Lower lobe of right lung (tissue), 2 donors: ENCODE results near the gene ACKR3. TPM values are rescaled to one million over a fixed set of nuclear protein-coding genes. Genes with fewer than 3 reads are reported as not detected.

Source experiments
- ATAC-seq, 2 donors: fragments of 200-7000 bp; cut with Tn5 transposase; one replicate each; pipeline ENCODE4 v1.9.1; 2020 to 2022; ENCODE audit warnings: mild to moderate bottlenecking in 2 of 2, moderate library complexity in 2 of 2
- DNase-seq: peaks from one replicate; pipeline ENCODE4 v3.0.0-alpha.2; 2020
- H3K27ac ChIP-seq: fragments of 200-600 bp; one replicate; pipeline ENCODE4 v1.8.0; 2022
- H3K27me3 ChIP-seq: fragments of 200-600 bp; one replicate; pipeline ENCODE4 v1.8.0; 2022; ENCODE audit warnings: low read depth
- H3K36me3 ChIP-seq: fragments of 200-600 bp; one replicate; pipeline ENCODE4 v1.8.0; 2022; ENCODE audit warnings: mild to moderate bottlenecking
- H3K4me1 ChIP-seq: fragments of 200-600 bp; one replicate; pipeline ENCODE4 v1.8.0; 2022
- H3K4me3 ChIP-seq: fragments of 200-600 bp; one replicate; pipeline ENCODE4 v1.8.0; 2022; ENCODE audit warnings: mild to moderate bottlenecking
- H3K9me3 ChIP-seq: fragments of 200-600 bp; one replicate; pipeline ENCODE4 v1.8.0; 2022
- intact Hi-C: fragments of 100-400 bp; cut with DNase I; formaldehyde crosslinking; loops from one replicate; pipeline ENCODE4 v1.11.0; 2022
- total RNA-seq: library from RNA; stranded (reverse); fragmentation: NEBNext Ultra II Directional; extraction: Animal tissue kit (Norgen Biotek cat#: 25700); gene quantifications from one replicate; pipeline ENCODE4 v1.2.1, GENCODE V29; 2021
- TF ChIP-seq, protein P1 (sequence below): fragments of 200-600 bp; IDR thresholded peaks from one replicate; pipeline ENCODE4 v1.8.0; 2022; ENCODE audit warnings: antibody characterized with exemption, mild to moderate bottlenecking
- donor health status: DM: no; HTN: yes; CAD: no; lungs with severe emphysema.

Gene ACKR3
- total RNA-seq, 1 donor from 2014 or later = 12.6 TPM

DNA sequence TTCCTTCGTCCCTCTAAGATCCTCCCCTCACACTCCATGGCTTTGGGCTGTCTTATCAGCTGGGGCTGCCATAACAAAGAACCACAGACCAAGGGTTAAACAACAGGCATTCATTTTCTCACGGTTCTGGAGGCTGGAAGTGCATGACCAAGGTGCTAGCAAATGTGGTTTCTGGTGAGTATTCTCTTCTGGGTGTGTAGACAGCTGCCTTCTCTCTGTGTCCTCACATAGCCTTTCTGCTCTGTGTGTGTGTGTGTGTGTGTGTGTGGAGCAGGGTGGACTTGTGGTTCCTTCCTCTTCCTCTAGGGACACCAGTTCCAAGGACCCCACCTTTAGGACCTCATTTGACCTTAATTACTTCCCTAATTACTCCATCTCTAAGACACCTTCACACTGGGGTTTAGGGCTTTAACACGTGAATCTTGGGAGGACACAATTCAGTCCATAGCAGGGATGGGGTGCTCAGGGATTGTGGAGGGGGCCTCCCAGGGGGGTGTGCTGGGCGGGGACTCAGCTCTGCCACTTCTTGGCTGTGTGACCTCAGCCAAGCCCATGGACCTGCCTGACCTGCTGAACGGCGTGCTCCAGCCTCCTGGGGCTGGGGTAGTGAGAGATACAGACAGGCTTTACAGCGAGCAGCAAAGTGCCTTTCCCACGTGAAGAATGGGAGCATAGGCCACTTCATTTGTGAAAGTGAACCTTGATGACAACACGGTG, 38.0 kb downstream of the ACKR3 start:
- ATAC-seq (peak; percentile 34 to 37), DNase-seq (no peak)
- intact Hi-C loops = no loop called here
- no peaks in the 10 kb centered on the region for H3K36me3 ChIP-seq
- TF ChIP-seq, protein P1, sequence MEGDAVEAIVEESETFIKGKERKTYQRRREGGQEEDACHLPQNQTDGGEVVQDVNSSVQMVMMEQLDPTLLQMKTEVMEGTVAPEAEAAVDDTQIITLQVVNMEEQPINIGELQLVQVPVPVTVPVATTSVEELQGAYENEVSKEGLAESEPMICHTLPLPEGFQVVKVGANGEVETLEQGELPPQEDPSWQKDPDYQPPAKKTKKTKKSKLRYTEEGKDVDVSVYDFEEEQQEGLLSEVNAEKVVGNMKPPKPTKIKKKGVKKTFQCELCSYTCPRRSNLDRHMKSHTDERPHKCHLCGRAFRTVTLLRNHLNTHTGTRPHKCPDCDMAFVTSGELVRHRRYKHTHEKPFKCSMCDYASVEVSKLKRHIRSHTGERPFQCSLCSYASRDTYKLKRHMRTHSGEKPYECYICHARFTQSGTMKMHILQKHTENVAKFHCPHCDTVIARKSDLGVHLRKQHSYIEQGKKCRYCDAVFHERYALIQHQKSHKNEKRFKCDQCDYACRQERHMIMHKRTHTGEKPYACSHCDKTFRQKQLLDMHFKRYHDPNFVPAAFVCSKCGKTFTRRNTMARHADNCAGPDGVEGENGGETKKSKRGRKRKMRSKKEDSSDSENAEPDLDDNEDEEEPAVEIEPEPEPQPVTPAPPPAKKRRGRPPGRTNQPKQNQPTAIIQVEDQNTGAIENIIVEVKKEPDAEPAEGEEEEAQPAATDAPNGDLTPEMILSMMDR = no peak
- no peaks in the 10 kb centered on the region for H3K4me1 ChIP-seq
- H3K27me3 ChIP-seq = no peaks in the 10 kb centered on the region
- no peak overlapping the region for H3K27ac ChIP-seq
- H3K9me3 ChIP-seq = no peaks in the 10 kb centered on the region
- no peak overlapping the region for H3K4me3 ChIP-seq

GRCh38 chr2:236608188-236608525, 38.5 kb downstream of the ACKR3 start:
- intact Hi-C loops = no loop called here

GRCh38 chr2:236608710-236609109, 39.1 kb downstream of the ACKR3 start:
- Histone ChIP-seq H3K4me3 (no peak overlapping the region), H3K27me3 (no peaks in the 10 kb centered on the region), H3K36me3 (no peaks in the 10 kb centered on the region), H3K4me1 (no peaks in the 10 kb centered on the region), H3K9me3 (no peaks in the 10 kb centered on the region), H3K27ac (no peak overlapping the region)
- ATAC-seq (no peak), DNase-seq (no peak)
- TF ChIP-seq, protein P1 = no peak
- intact Hi-C loops = no loop called here

More at GRCh38 chr2:236608188-236608525, 38.5 kb downstream of the ACKR3 start:
- ATAC-seq (no peak), DNase-seq (no peak)
- H3K27me3 ChIP-seq = no peaks in the 10 kb centered on the region
- H3K27ac ChIP-seq = no peak overlapping the region
- TF ChIP-seq, protein P1 = no peak
- H3K4me1 ChIP-seq = no peaks in the 10 kb centered on the region
- no peaks in the 10 kb centered on the region for H3K9me3 ChIP-seq
- H3K4me3 ChIP-seq = no peak overlapping the region
- H3K36me3 ChIP-seq = no peaks in the 10 kb centered on the region

DNA sequence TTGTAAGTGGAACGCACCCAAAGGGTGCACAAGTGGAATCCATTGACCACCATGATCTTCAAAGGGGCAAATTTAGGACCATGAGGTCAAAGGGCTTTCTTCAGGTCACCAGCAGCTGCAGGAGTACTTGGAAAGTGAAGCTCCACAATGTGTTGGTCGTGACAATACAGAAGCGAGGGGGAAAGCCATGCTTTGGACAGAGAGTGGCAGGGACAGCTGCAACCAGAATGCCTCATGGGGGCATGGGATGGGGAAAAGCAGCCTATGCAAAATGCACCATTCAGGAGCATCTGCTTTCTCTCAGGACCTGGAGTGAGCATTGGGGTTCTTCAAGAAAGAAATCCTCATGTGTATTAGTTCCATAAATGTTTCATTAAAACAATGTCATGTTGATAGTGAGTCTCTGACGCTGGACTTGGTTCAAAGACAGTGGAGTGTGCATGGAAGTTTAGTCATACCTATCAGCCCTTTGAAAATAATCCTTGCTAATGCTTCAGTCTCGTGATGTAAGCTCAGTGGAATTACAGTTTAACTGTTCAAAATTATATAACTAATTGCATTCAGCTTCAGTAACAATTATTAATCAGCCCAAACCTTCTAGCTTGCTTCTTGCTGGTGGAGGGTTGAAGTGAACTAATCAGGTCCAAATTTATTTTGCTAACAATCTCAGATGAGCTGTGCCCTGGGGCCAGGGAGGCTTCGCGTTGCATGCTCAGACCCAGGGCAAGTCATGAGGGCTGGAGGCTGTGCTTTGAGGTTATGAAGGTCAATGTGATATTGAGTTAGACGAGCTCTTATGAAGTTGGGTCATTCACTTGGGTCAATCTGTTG, 41.6 kb downstream of the ACKR3 start:
- intact Hi-C loops = no loop called here
- no peaks in the 10 kb centered on the region for H3K4me1 ChIP-seq
- ATAC-seq = no peak

GRCh38 chr2:236612737-236613136, 43.1 kb downstream of the ACKR3 start:
- Histone ChIP-seq H3K36me3 (no peaks in the 10 kb centered on the region), H3K27ac (no peak overlapping the region), H3K4me3 (no peak overlapping the region), H3K27me3 (no peaks in the 10 kb centered on the region), H3K4me1 (no peaks in the 10 kb centered on the region), H3K9me3 (no peaks in the 10 kb centered on the region)
- TF ChIP-seq, protein P1 = no peak
- DNase-seq (no peak), ATAC-seq (no peak)
- intact Hi-C loops = no loop called here

More for the DNA sequence above, 41.6 kb downstream of the ACKR3 start:
- Histone ChIP-seq H3K27ac (no peak overlapping the region), H3K4me3 (no peak overlapping the region), H3K9me3 (no peaks in the 10 kb centered on the region), H3K27me3 (no peaks in the 10 kb centered on the region), H3K36me3 (no peaks in the 10 kb centered on the region)
- DNase-seq = no peak
- TF ChIP-seq, protein P1 = no peak
